Measurements from ENCODE around the gene SIK3.

Gene SIK3

GRCh38 chr11:116997071-116997470, 101.2 kb downstream of the SIK3 start:
- no peak for DNase-seq

GRCh38 chr11:116994195-116994594, 104.0 kb downstream of the SIK3 start:
- DNase-seq, result no peak

- DNase-seq, result no peak
Measured at GRCh38 chr11:116993599-116993998, 104.6 kb downstream of the SIK3 start.

GRCh38 chr11:116991491-116991890, 106.7 kb downstream of the SIK3 start:
- DNase-seq, result no peak

- DNase-seq, result no peak
Measured at GRCh38 chr11:116990811-116991210, 107.4 kb downstream of the SIK3 start.

GRCh38 chr11:116990061-116990473, 108.2 kb downstream of the SIK3 start:
- peak; percentile 11 for DNase-seq

GRCh38 chr11:116989184-116989583, 109.0 kb downstream of the SIK3 start:
- no peak for DNase-seq

GRCh38 chr11:116986521-116987105, 111.6 kb downstream of the SIK3 start:
- DNase-seq, result peak; percentile 8

GRCh38 chr11:116984589-116984988, 113.6 kb downstream of the SIK3 start:
- DNase-seq, result peak; percentile 78

- no peak for DNase-seq
Measured at GRCh38 chr11:116984186-116984585, 114.0 kb downstream of the SIK3 start.

- DNase-seq, result no peak
Measured at GRCh38 chr11:116981266-116981885, 116.9 kb downstream of the SIK3 start.

- DNase-seq, result no peak
Measured at GRCh38 chr11:116980136-116980793, 118.0 kb downstream of the SIK3 start.

- DNase-seq, result no peak
Measured at GRCh38 chr11:116976941-116977570, 121.2 kb downstream of the SIK3 start.

- no peak for DNase-seq
Measured at GRCh38 chr11:116975661-116976060, 122.6 kb downstream of the SIK3 start.

GRCh38 chr11:116973270-116973669, 125.0 kb downstream of the SIK3 start:
- no peak for DNase-seq

GRCh38 chr11:116972691-116973090, 125.5 kb downstream of the SIK3 start:
- DNase-seq, result no peak

GRCh38 chr11:116970485-116971292, 127.5 kb downstream of the SIK3 start:
- no peak for DNase-seq

GRCh38 chr11:116969694-116970093, 128.5 kb downstream of the SIK3 start:
- no peak for DNase-seq

- DNase-seq, result no peak
Measured at GRCh38 chr11:116964269-116964668, 134.0 kb downstream of the SIK3 start.

GRCh38 chr11:116963813-116964212, 134.4 kb downstream of the SIK3 start:
- DNase-seq, result no peak

GRCh38 chr11:116962108-116962507, 136.1 kb downstream of the SIK3 start:
- DNase-seq, result no peak

GRCh38 chr11:116960930-116961329, 137.3 kb downstream of the SIK3 start:
- peak; percentile 44 for DNase-seq

- no peak for DNase-seq
Measured at GRCh38 chr11:116958246-116958645, 140.0 kb downstream of the SIK3 start.

All from amniotic stem cell (primary cell).